Smooth muscle cell (in vitro differentiated cells): ENCODE data around the gene GRIK3. TPM values are rescaled to one million over a fixed set of nuclear protein-coding genes. Genes with fewer than 3 reads are reported as not detected.

Experiments used
- DNase-seq: peaks from one replicate; lab custom pipeline; 2025; ENCODE audit not compliant: unreplicated experiment; lab: John Stamatoyannopoulos, UW
- H2AFZ ChIP-seq: fragments of 200-600 bp; sonication (generic); 2 replicates; pipeline ENCODE4 v1.6.0; 2016; ENCODE audit warnings: antibody characterized with exemption, low read depth, mild to moderate bottlenecking
- H3F3A ChIP-seq: fragments of 200-600 bp; sonication (generic); 2 replicates; pipeline ENCODE4 v1.6.0; 2017; ENCODE audit warnings: antibody characterized with exemption, low read depth
- H3K27ac ChIP-seq: fragments of 200-600 bp; sonication (generic); 2 replicates; pipeline ENCODE4 v1.5.1; 2016; ENCODE audit warnings: low read depth, mild to moderate bottlenecking
- H3K27me3 ChIP-seq: fragments of 200-600 bp; sonication (generic); 2 replicates; pipeline ENCODE4 v1.6.1; 2016; ENCODE audit warnings: low read depth, mild to moderate bottlenecking
- H3K36me3 ChIP-seq: fragments of 200-600 bp; sonication (generic); 2 replicates; pipeline ENCODE4 v1.5.1; 2016; ENCODE audit warnings: low read depth
- H3K4me1 ChIP-seq: fragments of 200-600 bp; sonication (generic); 2 replicates; pipeline ENCODE4 v1.5.1; 2016; ENCODE audit warnings: low read depth
- H3K4me2 ChIP-seq: fragments of 200-600 bp; sonication (generic); 2 replicates; pipeline ENCODE4 v1.6.0; 2016; ENCODE audit warnings: mild to moderate bottlenecking
- H3K4me3 ChIP-seq: fragments of 200-600 bp; sonication (generic); 2 replicates; pipeline ENCODE4 v1.5.1; 2016; ENCODE audit warnings: mild to moderate bottlenecking
- H3K79me2 ChIP-seq: fragments of 200-600 bp; sonication (generic); 2 replicates; pipeline ENCODE4 v1.6.0; 2016; ENCODE audit warnings: low read depth, mild to moderate bottlenecking
- H3K9ac ChIP-seq: fragments of 200-600 bp; sonication (generic); 2 replicates; pipeline ENCODE4 v1.6.0; 2016; ENCODE audit warnings: low read depth
- H3K9me3 ChIP-seq: fragments of 200-600 bp; sonication (generic); replicated peaks from 2 replicates; pipeline ENCODE4 v1.5.1; 2016; ENCODE audit warnings: low read depth
- H4K20me1 ChIP-seq: fragments of 200-600 bp; sonication (generic); 2 replicates; pipeline ENCODE4 v1.6.0; 2016; ENCODE audit warnings: low read depth
- WGBS: methylation state at CpG from one replicate; pipeline ENCODE4 v1.1.7; 2016; ENCODE audit warnings: low lambda C conversion rate; 5-methylcytosine and 5-hydroxymethylcytosine counted together
- polyA plus RNA-seq: library from polyadenylated mRNA; unstranded; fragments of >200 nt; fragmentation: Nextera tagmentation; extraction: Ambion mirVana; gene quantifications from 2 replicates; pipeline ENCODE4 v1.2.1, GENCODE V29; 2016
- total RNA-seq: library from RNA; depleted of rRNA; stranded (reverse); fragments of >200 nt; gene quantifications from 2 replicates; pipeline ENCODE4 v1.2.3, GENCODE V29; 2014
- TF ChIP-seq, protein P1 (sequence below): fragments of 200-600 bp; sonication (generic); IDR thresholded peaks from 2 replicates; pipeline ENCODE4 v1.5.1; 2017; ENCODE audit warnings: borderline replicate concordance, mild to moderate bottlenecking, antibody characterized with exemption; ENCODE audit not compliant: insufficient read depth, poor library complexity, severe bottlenecking

GRIK3 gene
- total and polyA plus RNA-seq, 2 experiments from 2014 or later: 0.04 TPM; not detected in 1

DNA sequence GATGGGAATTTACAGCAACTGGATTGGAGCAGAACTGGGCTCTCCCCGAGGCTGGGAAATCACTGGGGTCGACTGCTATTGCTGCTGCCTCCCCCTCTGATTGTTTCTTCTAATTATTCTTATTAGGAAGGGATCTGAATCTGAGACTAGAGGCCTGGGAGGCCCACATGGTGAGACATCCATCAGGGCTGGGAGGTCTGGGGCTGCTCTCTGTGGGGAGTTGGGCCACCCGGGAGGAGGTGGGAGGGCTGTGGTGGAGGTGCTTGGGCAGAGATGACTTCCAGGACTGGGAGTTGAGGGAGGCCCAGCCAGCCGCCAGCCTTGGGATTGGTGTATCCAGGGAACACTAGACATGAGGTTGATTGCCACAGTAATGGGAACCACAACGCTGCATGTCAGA, 247.9 kb downstream of the GRIK3 start:
- TF ChIP-seq, protein P1, sequence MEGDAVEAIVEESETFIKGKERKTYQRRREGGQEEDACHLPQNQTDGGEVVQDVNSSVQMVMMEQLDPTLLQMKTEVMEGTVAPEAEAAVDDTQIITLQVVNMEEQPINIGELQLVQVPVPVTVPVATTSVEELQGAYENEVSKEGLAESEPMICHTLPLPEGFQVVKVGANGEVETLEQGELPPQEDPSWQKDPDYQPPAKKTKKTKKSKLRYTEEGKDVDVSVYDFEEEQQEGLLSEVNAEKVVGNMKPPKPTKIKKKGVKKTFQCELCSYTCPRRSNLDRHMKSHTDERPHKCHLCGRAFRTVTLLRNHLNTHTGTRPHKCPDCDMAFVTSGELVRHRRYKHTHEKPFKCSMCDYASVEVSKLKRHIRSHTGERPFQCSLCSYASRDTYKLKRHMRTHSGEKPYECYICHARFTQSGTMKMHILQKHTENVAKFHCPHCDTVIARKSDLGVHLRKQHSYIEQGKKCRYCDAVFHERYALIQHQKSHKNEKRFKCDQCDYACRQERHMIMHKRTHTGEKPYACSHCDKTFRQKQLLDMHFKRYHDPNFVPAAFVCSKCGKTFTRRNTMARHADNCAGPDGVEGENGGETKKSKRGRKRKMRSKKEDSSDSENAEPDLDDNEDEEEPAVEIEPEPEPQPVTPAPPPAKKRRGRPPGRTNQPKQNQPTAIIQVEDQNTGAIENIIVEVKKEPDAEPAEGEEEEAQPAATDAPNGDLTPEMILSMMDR: no peak
- Histone ChIP-seq H3K9ac (no peak overlapping the region), H4K20me1 (no peaks in the 10 kb centered on the region), H3K79me2 (no peaks in the 10 kb centered on the region), H3F3A (no peaks in the 10 kb centered on the region), H3K27me3 (peaks cover 34% of the 10 kb centered on the region), H3K9me3 (no peaks in the 10 kb centered on the region), H3K27ac (no peak overlapping the region), H3K4me2 (no peak overlapping the region), H3K4me1 (no peaks in the 10 kb centered on the region), H3K4me3 (no peak overlapping the region), H2AFZ (no peak overlapping the region), H3K36me3 (no peaks in the 10 kb centered on the region)
- no peak for DNase-seq
- 84% methylated on average over 4 of the region's 5 CpGs for WGBS

DNA sequence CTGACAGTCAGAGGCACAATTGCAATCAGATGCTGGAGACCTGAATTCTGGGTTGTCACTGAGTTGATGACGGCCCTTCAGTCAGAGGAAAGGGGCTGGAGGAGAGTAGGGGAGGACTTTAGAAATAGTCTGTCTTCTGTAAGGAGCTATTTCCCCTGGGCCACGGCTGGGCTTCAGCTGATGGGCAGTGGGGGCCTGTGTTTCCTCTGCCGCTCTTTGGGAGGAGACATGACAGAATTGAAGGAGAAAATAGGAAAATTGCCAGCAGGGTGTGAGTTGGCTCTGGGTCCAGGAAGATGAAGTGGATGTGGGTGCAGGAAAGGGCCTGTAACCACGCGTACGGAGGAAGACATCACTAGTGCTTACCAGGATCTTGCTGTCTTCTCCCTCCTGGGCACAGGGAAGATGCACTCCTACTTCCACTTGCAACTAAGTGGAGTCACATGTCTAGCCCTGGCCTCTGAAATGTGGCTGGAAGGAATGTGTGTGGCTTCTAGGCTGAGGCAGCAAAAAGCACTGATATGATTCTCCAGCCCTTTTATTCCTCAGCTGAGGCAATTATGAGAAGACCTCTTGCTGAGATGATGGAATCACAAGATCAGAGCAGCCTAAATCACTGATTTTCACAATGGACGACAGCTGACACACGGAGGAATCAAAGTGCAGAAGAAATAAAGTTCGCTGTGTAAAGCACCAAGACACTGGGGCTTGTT, 250.0 kb downstream of the GRIK3 start:
- 77% methylated on average over 9 of the region's 9 CpGs for WGBS
- peaks cover 14% of the 10 kb centered on the region for H3K27me3 ChIP-seq
- no peaks in the 10 kb centered on the region for H3K79me2 ChIP-seq
- no peak overlapping the region for H3K27ac ChIP-seq
- H3K4me2 ChIP-seq: no peak overlapping the region
- H3K4me3 ChIP-seq: no peak overlapping the region
- TF ChIP-seq, protein P1: no peak
- H3K4me1 ChIP-seq: no peaks in the 10 kb centered on the region
- no peaks in the 10 kb centered on the region for H4K20me1 ChIP-seq
- no peaks in the 10 kb centered on the region for H3K36me3 ChIP-seq
- no peak overlapping the region for H3K9ac ChIP-seq
- DNase-seq: no peak
- no peaks in the 10 kb centered on the region for H3F3A ChIP-seq
- no peak overlapping the region for H2AFZ ChIP-seq
- no peaks in the 10 kb centered on the region for H3K9me3 ChIP-seq

DNA sequence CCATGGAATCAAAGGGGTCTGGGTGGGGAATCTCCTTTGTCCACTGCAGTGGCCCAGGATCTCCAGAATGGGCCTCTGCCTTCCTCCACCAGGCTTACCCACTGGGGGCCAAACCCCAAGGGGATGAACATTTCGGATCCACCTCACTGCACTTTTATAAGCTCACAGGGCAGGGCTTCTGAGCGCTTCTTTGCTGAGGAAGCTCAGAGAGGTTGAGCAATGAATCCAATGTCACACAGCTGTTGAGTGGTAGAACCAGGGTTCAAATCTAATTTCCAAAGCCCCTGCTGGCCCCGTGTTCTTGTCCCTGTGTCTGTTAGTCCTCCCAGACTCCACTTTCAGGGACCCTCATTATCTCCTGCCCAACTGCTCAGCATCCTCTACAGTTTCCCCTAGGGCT, 250.8 kb downstream of the GRIK3 start:
- DNase-seq: no peak
- Histone ChIP-seq H4K20me1 (no peaks in the 10 kb centered on the region), H2AFZ (no peak overlapping the region), H3K4me1 (no peaks in the 10 kb centered on the region), H3K9ac (no peak overlapping the region), H3K27me3 (peaks cover 10% of the 10 kb centered on the region), H3K79me2 (no peaks in the 10 kb centered on the region), H3K4me2 (no peak overlapping the region), H3K27ac (no peak overlapping the region), H3K36me3 (no peaks in the 10 kb centered on the region), H3K4me3 (no peak overlapping the region), H3F3A (no peaks in the 10 kb centered on the region), H3K9me3 (no peaks in the 10 kb centered on the region)
- whole genome bisulfite sequencing: 90% methylated on average over 3 of the region's 3 CpGs
- TF ChIP-seq, protein P1: no peak

DNA sequence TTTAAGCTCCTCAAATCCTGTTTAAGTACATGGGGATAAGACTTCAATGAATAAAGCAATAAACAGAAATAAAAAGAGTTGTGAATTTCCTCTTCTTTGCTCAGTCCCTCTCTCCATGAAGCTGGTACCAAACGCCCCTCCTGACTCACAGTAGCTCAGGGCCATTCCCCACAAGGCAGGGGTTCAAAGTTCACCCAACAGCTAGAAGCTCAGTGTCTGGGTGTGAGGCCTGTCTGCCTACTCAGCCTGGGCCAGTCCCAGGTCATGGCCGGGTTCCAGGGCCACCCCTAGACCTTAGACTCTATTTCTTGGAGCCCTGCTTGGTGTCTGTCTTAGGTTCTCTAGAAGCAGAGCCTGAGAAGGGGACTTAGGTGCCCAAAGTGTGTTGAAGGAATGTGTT, 251.5 kb downstream of the GRIK3 start:
- no peak overlapping the region for H3K27ac ChIP-seq
- H2AFZ ChIP-seq: no peak overlapping the region
- H3K4me3 ChIP-seq: no peak overlapping the region
- no peaks in the 10 kb centered on the region for H3K4me1 ChIP-seq
- DNase-seq: no peak
- WGBS: 60% methylated on average over 2 of the region's 2 CpGs
- H3K9me3 ChIP-seq: no peaks in the 10 kb centered on the region
- no peak overlapping the region for H3K4me2 ChIP-seq
- H3K27me3 ChIP-seq: peaks cover 6% of the 10 kb centered on the region
- H3K36me3 ChIP-seq: no peaks in the 10 kb centered on the region
- TF ChIP-seq, protein P1: no peak
- H4K20me1 ChIP-seq: no peaks in the 10 kb centered on the region
- H3K79me2 ChIP-seq: no peaks in the 10 kb centered on the region
- no peak overlapping the region for H3K9ac ChIP-seq
- no peaks in the 10 kb centered on the region for H3F3A ChIP-seq
